ENCODE data around the gene AMBRA1.

The AMBRA1 gene

GRCh38 chr11:46480909-46481308, 112.9 kb downstream of the AMBRA1 start:
- no peaks in the 10 kb centered on the region for H3K27me3 ChIP-seq (ENCODE audit: insufficient read depth, poor library complexity, severe bottlenecking)
- H3K4me3 ChIP-seq (replicated peaks; ENCODE audit: insufficient read depth, low read length): no peak overlapping the region
- H3K27ac ChIP-seq (replicated peaks): no peak overlapping the region
- no peak for TF ChIP-seq REST (IDR thresholded peaks at IDR 0.05; ENCODE audit: insufficient replicate concordance, low read depth)
- TF ChIP-seq POLR2AphosphoS5 (IDR thresholded peaks at IDR 0.05; ENCODE audit: low read depth): no peak
- TF ChIP-seq, protein P1, sequence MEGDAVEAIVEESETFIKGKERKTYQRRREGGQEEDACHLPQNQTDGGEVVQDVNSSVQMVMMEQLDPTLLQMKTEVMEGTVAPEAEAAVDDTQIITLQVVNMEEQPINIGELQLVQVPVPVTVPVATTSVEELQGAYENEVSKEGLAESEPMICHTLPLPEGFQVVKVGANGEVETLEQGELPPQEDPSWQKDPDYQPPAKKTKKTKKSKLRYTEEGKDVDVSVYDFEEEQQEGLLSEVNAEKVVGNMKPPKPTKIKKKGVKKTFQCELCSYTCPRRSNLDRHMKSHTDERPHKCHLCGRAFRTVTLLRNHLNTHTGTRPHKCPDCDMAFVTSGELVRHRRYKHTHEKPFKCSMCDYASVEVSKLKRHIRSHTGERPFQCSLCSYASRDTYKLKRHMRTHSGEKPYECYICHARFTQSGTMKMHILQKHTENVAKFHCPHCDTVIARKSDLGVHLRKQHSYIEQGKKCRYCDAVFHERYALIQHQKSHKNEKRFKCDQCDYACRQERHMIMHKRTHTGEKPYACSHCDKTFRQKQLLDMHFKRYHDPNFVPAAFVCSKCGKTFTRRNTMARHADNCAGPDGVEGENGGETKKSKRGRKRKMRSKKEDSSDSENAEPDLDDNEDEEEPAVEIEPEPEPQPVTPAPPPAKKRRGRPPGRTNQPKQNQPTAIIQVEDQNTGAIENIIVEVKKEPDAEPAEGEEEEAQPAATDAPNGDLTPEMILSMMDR (IDR thresholded peaks at IDR 0.05; ENCODE audit: insufficient read depth, low read length): no peak
- TF ChIP-seq SPI1 (IDR thresholded peaks at IDR 0.05; ENCODE audit: borderline replicate concordance, low read depth): no peak
- TF ChIP-seq GABPA (IDR thresholded peaks at IDR 0.05; ENCODE audit: low read depth): no peak
- DNase-seq (ENCODE audit: low read depth in 1 of 2, low spot score in 1 of 2): no peak

DNA sequence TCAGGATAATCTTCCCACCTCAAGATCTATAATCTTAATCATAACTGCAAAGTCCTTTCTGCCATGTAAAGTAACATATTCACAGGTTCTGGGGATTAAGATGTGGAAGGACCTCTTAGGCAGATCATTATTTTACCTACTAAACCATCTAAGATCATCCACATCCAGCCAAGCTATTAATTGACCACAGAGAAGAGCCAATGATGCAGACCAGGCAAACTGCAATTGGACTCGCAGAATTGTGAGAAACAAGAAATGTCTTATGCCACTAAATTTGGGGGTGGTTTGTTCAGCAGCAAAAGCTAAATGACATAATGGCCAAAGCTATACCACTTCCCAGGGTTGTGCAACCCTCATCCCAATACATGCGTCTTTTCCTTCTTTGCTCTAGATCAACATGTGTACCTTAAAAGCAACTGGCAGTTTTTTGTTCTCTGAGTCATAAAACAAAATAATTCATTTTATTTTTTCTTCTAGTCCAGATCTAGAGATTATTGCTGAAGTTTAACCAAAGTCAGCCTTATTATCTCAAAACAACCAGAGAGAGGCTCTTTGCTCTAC, 113.6 kb downstream of the AMBRA1 start:
- DNase-seq (ENCODE audit: low read depth in 1 of 2, low spot score in 1 of 2): no peak
- TF ChIP-seq GABPA (IDR thresholded peaks at IDR 0.05; ENCODE audit: low read depth): no peak
- TF ChIP-seq, protein P1 (IDR thresholded peaks at IDR 0.05; ENCODE audit: insufficient read depth, low read length): no peak
- no peak for TF ChIP-seq SPI1 (IDR thresholded peaks at IDR 0.05; ENCODE audit: borderline replicate concordance, low read depth)
- TF ChIP-seq REST (IDR thresholded peaks at IDR 0.05; ENCODE audit: insufficient replicate concordance, low read depth): no peak
- no peak for TF ChIP-seq POLR2AphosphoS5 (IDR thresholded peaks at IDR 0.05; ENCODE audit: low read depth)
- no peaks in the 10 kb centered on the region for H3K27me3 ChIP-seq (ENCODE audit: insufficient read depth, poor library complexity, severe bottlenecking)
- no peak overlapping the region for H3K27ac ChIP-seq (replicated peaks)
- no peak overlapping the region for H3K4me3 ChIP-seq (replicated peaks; ENCODE audit: insufficient read depth, low read length)

DNA sequence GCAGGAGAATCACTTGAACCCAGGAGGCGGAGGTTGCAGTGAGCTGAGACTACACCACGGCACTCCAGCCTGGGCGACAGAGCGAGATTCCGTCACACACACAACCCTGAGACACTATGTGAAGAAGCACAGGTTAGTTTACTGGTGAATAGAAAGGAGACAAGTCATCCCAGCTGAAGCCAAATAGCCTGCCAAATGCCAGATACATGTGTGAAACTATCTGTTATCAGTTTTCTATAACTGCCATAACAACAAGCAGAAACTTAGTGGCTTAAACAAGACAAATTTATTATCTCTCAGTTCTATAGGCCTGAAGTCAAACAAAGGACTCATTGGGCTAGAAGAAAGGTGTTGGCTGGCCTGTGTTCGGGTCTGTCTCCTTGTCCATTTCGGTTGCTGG, 114.2 kb downstream of the AMBRA1 start:
- no peak overlapping the region for H3K4me3 ChIP-seq (replicated peaks; ENCODE audit: insufficient read depth, low read length)
- H3K27ac ChIP-seq (replicated peaks): no peak overlapping the region

More for the DNA sequence above, 114.2 kb downstream of the AMBRA1 start:
- TF ChIP-seq REST (IDR thresholded peaks at IDR 0.05; ENCODE audit: insufficient replicate concordance, low read depth) (no peak), POLR2AphosphoS5 (IDR thresholded peaks at IDR 0.05; ENCODE audit: low read depth) (no peak), GABPA (IDR thresholded peaks at IDR 0.05; ENCODE audit: low read depth) (no peak), SPI1 (IDR thresholded peaks at IDR 0.05; ENCODE audit: borderline replicate concordance, low read depth) (no peak)
- TF ChIP-seq, protein P1 (IDR thresholded peaks at IDR 0.05; ENCODE audit: insufficient read depth, low read length): no peak
- DNase-seq (ENCODE audit: low read depth in 1 of 2, low spot score in 1 of 2): no peak
- H3K27me3 ChIP-seq (ENCODE audit: insufficient read depth, poor library complexity, severe bottlenecking): no peaks in the 10 kb centered on the region
